BJ (cell line): ENCODE data around the gene DDX59. TPM values are rescaled to one million over a fixed set of nuclear protein-coding genes. Genes with fewer than 3 reads are reported as not detected.

Experiments
- CTCF ChIA-PET: fragments of 350-600 bp; formaldehyde crosslinking; extraction: SDS; loops from one replicate; lab custom pipeline; 2021; ENCODE audit warnings: antibody characterized with exemption, inconsistent platforms; lab: Yijun Ruan, JAX
- POLR2A ChIA-PET: fragments of 300-600 bp; sonication (Branson Sonifier 250); formaldehyde crosslinking; extraction: SDS; loops from one replicate; lab custom pipeline; 2021; ENCODE audit warnings: antibody characterized with exemption; lab: Charles Lee
- DNase-seq: peaks from one replicate; pipeline ENCODE4 v3.0.0-alpha.2; 2011; ENCODE audit warnings: low read depth
- H3K27me3 ChIP-seq: 2 replicates; pipeline ENCODE4 v1.6.0; 2011; ENCODE audit warnings: low read length; ENCODE audit not compliant: control insufficient read depth, insufficient read depth
- H3K36me3 ChIP-seq: 2 replicates; pipeline ENCODE4 v1.5.1; 2011; ENCODE audit warnings: low read length; ENCODE audit not compliant: control insufficient read depth, insufficient read depth
- H3K4me3 ChIP-seq: 2 replicates; pipeline ENCODE4 v1.5.1; 2011; ENCODE audit warnings: low read depth, mild to moderate bottlenecking, control low read depth, low read length
- CTCF ChIP-seq: IDR thresholded peaks from 2 replicates; pipeline ENCODE4 v1.5.1; 2011; ENCODE audit warnings: low read depth, mild to moderate bottlenecking, control low read depth, inconsistent platforms, low read length, moderate library complexity; ENCODE audit not compliant: insufficient read depth
- polyA plus RNA-seq: library from polyadenylated mRNA; depleted of rRNA; stranded (reverse); fragments of >200 nt; gene quantifications from 2 replicates; pipeline ENCODE4 v1.2.3, GENCODE V29; 2011

The DDX59 gene
- polyA plus RNA-seq, 1 experiment: 14.0 TPM

GRCh38 chr1:200665861-200666260 is 3.8 kb downstream of the DDX59 start:
- no peaks in the 10 kb centered on the region; the same call in 1 of the 2 replicates for H3K36me3 ChIP-seq
- ChIA-PET POLR2A (no interaction called here), CTCF (no interaction called here)
- H3K27me3 ChIP-seq: no peaks in the 10 kb centered on the region
- H3K4me3 ChIP-seq: no peak overlapping the region
- no peak for DNase-seq
- TF ChIP-seq CTCF: no peak

- ChIA-PET CTCF (interaction anchor here (1.8 kb wide), 1 partner anchor 177 kb away, joined by 4 read pairs; no protein-coding TSS in a partner anchor), POLR2A (no interaction called here)
- no peak for TF ChIP-seq CTCF
- no peak overlapping the region for H3K4me3 ChIP-seq
- H3K27me3 ChIP-seq: no peaks in the 10 kb centered on the region
- no peak for DNase-seq
- peaks cover 8% of the 10 kb centered on the region for H3K36me3 ChIP-seq
These were observed 9.0 kb downstream of the DDX59 start for GRCh38 chr1:200660719-200661118.

DNA sequence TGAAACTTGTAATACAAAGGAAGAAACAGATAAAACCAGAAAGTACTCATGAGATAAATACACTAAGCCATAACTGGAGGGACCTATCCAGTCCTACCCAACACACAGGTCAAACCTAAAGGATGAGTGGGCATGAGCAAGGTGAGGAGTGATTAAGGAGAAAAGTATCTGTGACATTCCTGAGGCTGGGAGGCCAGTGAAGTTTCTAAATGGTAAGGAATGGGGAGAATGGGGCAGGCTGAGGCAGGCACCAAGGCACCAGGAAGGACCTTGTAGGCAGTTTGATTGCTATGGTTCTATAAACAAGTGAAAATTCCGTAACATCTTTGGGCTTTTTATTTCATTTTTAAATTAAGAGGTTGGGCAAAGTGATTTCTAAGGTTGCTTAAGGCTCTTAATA is 10.4 kb downstream of the DDX59 start:
- POLR2A ChIA-PET: interaction anchor here (0.7 kb wide), 1 partner anchor 11 kb away, joined by 3 read pairs; no protein-coding TSS in a partner anchor
- CTCF ChIA-PET: interaction anchor here (1.8 kb wide), 1 partner anchor 178 kb away, joined by 4 read pairs; no protein-coding TSS in a partner anchor
- DNase-seq: no peak
- H3K27me3 ChIP-seq: no peaks in the 10 kb centered on the region
- no peak overlapping the region for H3K4me3 ChIP-seq
- TF ChIP-seq CTCF: no peak
- peaks cover 10% of the 10 kb centered on the region for H3K36me3 ChIP-seq

- H3K36me3 ChIP-seq: peaks cover 10% of the 10 kb centered on the region
- POLR2A ChIA-PET: no interaction called here
- CTCF ChIA-PET: interaction anchor here (0.7 kb wide), 1 partner anchor 36 kb away, joined by 3 read pairs; no protein-coding TSS in a partner anchor
- TF ChIP-seq CTCF: no peak
- DNase-seq: no peak
- no peak overlapping the region for H3K4me3 ChIP-seq
- no peaks in the 10 kb centered on the region for H3K27me3 ChIP-seq
These were observed 11.5 kb downstream of the DDX59 start for GRCh38 chr1:200658037-200658818.

- POLR2A ChIA-PET: no interaction called here
- no peak overlapping the region for H3K4me3 ChIP-seq
- no peak for DNase-seq
These were observed 15.0 kb downstream of the DDX59 start for GRCh38 chr1:200654660-200655059.

More at GRCh38 chr1:200654660-200655059, 15.0 kb downstream of the DDX59 start:
- H3K27me3 ChIP-seq: no peaks in the 10 kb centered on the region
- CTCF ChIA-PET: no interaction called here
- TF ChIP-seq CTCF: no peak
- H3K36me3 ChIP-seq: peaks cover 5% of the 10 kb centered on the region
